ENCODE measurements around the gene SCGB2A2. TPM values are rescaled to one million over a fixed set of nuclear protein-coding genes. Genes with fewer than 3 reads are reported as not detected.

Gene SCGB2A2
- not detected in 2 replicates for total RNA-seq (2014; rRNA removed; shearing (Covaris generic); ENCODE audit: low replicate concordance)

DNA sequence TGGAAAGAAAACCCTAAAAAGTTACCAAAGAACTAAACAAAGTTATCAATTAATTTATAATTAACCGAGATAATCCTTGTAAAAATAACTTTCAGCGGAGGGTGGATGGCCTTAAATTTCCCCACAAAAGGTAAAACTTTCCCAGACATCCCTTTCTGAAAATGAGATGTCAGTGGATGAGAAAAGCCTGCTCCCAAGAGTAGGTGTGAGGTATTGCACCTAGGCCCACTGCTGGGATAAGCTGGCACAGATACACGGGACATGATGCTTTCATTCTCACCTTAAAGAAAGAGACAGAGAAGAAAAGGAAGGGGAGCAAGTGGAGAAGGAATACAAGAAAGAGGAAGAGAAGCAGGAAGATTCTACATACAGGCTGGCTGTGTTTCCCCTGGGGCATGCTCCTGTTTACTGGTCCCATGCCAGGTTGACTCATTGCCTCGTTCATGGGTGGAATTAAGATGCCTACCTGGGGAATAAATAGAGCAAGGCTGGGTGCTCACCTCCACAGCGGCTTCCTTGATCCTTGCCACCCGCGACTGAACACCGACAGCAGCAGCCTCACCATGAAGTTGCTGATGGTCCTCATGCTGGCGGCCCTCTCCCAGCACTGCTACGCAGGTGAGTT is at the start of gene SCGB2A2:
TSS of gene SCGB2A2 (plus strand) at position 505 of the 625 bp plus-strand sequence. CDS start at position 564, 59 bp downstream.
- in situ Hi-C loops (cut with HindIII; ENCODE audit: low pct_unique_long_range_greater_than_20kb, low sequenced_read_pairs): no loop called here
- DNase-seq (ENCODE audit: low read depth): no peak

- no peak for DNase-seq (ENCODE audit: low read depth)
- in situ Hi-C loops (cut with HindIII; ENCODE audit: low pct_unique_long_range_greater_than_20kb, low sequenced_read_pairs): no loop called here
These were observed 48.5 kb upstream of the SCGB2A2 start for GRCh38 chr11:62221498-62221897.

DNA sequence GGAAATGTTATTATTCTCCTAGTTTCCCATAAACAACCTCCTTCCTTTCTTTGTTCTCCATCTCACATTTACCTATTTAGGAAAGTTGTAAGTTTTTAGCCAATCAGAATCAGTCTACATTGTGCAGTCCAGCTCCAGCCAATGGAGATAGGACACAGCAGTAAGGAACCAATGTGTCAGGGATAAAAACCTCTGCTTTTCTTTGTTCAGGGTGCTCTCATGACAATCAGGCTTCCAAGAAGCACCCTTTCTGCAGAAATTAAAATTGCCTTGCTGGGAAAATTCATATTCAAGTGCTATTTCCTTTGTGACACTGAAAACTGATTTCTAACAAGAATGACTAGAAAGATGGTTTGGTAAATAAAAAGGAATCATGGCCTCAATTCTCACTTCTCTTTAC is 46.9 kb upstream of the SCGB2A2 start:
- in situ Hi-C loops (cut with HindIII; ENCODE audit: low pct_unique_long_range_greater_than_20kb, low sequenced_read_pairs): no loop called here
- peak; percentile 35 for DNase-seq (ENCODE audit: low read depth)

DNA sequence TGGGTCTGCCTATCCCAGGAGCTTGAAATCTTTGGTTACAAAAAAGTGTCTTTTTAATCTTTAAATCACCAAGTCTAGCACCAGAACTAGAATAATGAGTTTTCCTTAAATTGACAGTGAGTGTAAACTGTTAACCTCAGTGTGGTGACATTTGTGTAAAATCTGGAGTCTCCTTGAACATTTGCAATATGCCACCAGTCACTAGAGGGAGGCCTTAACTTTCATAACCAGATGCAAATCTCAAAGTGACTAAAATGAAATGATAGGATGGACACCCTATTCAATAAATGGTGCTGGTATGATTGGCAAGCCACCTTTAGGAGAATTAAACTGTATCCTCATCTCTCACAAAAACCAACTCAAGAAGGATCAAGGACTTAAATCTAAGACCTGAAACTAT is 36.2 kb upstream of the SCGB2A2 start:
- DNase-seq (ENCODE audit: low read depth): no peak
- in situ Hi-C loops (cut with HindIII; ENCODE audit: low pct_unique_long_range_greater_than_20kb, low sequenced_read_pairs): no loop called here

DNA sequence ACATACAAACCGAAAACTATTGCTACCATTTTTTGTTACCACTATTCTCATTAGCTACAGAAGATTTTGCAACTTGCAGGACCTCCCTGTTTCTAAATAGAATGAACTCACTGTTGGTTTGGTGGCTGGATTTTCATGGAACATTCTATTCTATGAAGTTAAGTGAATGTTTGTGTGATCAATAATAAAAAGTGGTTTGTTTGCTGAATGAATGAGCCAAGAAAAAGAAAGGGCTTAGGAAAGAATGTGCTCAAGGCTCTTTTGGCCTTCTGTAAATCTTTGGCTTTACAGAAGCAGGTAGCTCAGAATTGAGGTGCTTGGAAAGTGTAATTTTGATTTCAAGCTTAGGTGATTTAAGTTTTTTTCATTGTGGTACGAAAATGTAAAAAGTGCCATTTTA is 33.8 kb upstream of the SCGB2A2 start:
- in situ Hi-C loops (cut with HindIII; ENCODE audit: low pct_unique_long_range_greater_than_20kb, low sequenced_read_pairs): no loop called here
- DNase-seq (ENCODE audit: low read depth): no peak

DNA sequence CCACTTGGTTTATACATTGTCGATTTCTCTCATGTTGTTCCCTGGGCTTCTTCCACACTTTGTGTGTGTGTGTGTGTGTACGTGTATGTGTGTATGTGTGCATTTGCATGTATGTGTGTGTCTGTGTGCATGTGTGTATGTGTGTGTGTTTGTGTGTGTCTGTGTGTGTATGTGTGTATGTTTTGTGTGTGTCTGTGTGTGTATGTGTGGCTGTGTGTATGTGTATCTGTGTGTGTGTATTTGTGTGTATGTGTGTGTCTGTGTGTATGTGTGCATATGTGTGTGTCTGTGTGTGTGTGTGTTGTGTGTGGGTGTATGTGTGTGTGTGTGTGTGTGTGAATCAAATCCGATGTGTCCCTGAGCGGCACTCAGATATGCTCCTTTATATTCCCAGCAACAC is 32.5 kb upstream of the SCGB2A2 start:
- no peak for DNase-seq (ENCODE audit: low read depth)
- in situ Hi-C loops (cut with HindIII; ENCODE audit: low pct_unique_long_range_greater_than_20kb, low sequenced_read_pairs): no loop called here

DNA sequence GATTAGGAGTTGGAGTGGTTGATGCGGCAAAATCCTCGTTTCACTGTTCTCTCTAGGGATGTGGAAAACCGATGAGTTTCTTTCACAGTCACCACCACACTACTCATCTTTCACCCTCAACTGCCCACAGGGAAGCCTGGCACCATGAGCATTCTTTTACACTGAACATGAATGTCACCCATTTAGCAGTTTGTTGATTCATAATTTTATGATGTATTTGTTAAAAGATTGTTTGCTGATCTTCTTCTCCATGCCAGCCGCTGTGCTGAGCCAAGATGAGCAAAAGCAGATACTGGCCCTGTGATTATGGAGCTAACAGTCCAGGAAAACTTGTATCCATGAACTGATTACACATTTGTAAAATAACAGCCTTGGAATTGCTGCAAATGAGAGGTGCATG is 31.8 kb upstream of the SCGB2A2 start:
- no peak for DNase-seq (ENCODE audit: low read depth)
- in situ Hi-C loops (cut with HindIII; ENCODE audit: low pct_unique_long_range_greater_than_20kb, low sequenced_read_pairs): no loop called here

GRCh38 chr11:62241095-62241494 is 28.9 kb upstream of the SCGB2A2 start:
- DNase-seq (ENCODE audit: low read depth): no peak
- in situ Hi-C loops (cut with HindIII; ENCODE audit: low pct_unique_long_range_greater_than_20kb, low sequenced_read_pairs): no loop called here

GRCh38 chr11:62242021-62242420 is 27.9 kb upstream of the SCGB2A2 start, which contains the start of gene SCGB1D2:
Gene SCGB1D2 (plus strand): TSS chr11:62242239. CDS start chr11:62242308, 69 bp downstream.
- DNase-seq (ENCODE audit: low read depth): peak; percentile 89
- in situ Hi-C loops (cut with HindIII; ENCODE audit: low pct_unique_long_range_greater_than_20kb, low sequenced_read_pairs): no loop called here

- DNase-seq (ENCODE audit: low read depth): no peak
These were observed 24.6 kb upstream of the SCGB2A2 start for GRCh38 chr11:62245271-62245753.

GRCh38 chr11:62251698-62252097 is 18.3 kb upstream of the SCGB2A2 start:
- in situ Hi-C loops (cut with HindIII; ENCODE audit: low pct_unique_long_range_greater_than_20kb, low sequenced_read_pairs): no loop called here
- DNase-seq (ENCODE audit: low read depth): no peak

More at GRCh38 chr11:62245271-62245753, 24.6 kb upstream of the SCGB2A2 start:
- in situ Hi-C loops (cut with HindIII; ENCODE audit: low pct_unique_long_range_greater_than_20kb, low sequenced_read_pairs): no loop called here

GRCh38 chr11:62253999-62254542 is 15.9 kb upstream of the SCGB2A2 start:
- DNase-seq (ENCODE audit: low read depth): no peak

GRCh38 chr11:62256281-62256680 is 13.7 kb upstream of the SCGB2A2 start:
- no peak for DNase-seq (ENCODE audit: low read depth)
- in situ Hi-C loops (cut with HindIII; ENCODE audit: low pct_unique_long_range_greater_than_20kb, low sequenced_read_pairs): no loop called here

More at GRCh38 chr11:62253999-62254542, 15.9 kb upstream of the SCGB2A2 start:
- in situ Hi-C loops (cut with HindIII; ENCODE audit: low pct_unique_long_range_greater_than_20kb, low sequenced_read_pairs): no loop called here

DNA sequence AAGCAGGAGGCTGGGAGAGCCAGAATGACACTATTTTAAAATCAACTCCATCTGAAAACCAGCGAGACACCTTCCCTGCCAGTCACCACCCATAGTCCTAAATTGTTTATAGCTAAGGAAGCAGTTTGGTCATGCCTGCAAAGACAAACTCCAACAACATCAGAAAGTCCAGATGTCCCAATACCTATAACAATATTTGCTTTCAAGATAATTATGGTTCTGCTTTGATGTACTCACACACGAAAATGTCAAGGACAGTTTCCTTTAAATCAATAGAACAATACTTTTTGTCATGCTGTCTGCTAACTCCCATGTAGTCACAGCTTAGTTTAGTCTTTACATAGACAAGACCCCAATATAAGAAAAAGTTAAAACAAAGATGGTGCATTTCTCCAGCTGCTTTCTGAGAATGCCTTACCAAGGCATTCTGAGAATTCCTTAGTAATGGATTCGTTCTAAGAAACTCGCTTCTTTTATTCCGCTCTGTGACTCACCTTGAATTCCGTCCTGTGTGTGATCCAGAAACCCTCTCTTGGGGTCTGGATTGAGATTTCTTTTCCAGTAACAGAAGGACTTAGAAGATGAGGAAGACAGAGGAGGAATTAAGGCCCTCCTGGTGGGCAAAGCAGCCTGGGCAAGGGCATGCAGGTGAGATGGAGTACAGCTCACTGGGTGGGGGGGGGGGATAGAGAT is 9.6 kb upstream of the SCGB2A2 start:
- in situ Hi-C loops (cut with HindIII; ENCODE audit: low pct_unique_long_range_greater_than_20kb, low sequenced_read_pairs): no loop called here

DNA sequence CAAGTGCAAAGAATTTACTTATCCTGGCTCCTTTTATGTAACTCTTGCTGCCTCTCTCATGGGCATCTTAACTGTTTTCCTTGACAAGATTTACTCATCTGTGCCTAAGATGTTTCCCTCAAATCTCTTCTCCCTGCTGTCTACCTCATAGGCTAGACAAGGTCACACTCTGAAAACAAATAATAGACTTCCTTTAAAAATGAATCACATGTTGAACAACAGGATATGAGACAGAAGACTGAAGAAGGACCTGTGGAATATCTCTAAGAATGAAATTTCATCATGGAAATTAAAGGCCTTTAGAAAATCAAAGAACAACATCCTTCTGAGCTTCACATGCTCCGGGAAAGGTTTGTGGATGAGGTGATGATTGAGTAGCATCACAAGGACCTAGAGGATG is 6.0 kb upstream of the SCGB2A2 start:
- DNase-seq (ENCODE audit: low read depth): no peak
- in situ Hi-C loops (cut with HindIII; ENCODE audit: low pct_unique_long_range_greater_than_20kb, low sequenced_read_pairs): no loop called here

More for the DNA sequence above, 9.6 kb upstream of the SCGB2A2 start:
- no peak for DNase-seq (ENCODE audit: low read depth)

DNA sequence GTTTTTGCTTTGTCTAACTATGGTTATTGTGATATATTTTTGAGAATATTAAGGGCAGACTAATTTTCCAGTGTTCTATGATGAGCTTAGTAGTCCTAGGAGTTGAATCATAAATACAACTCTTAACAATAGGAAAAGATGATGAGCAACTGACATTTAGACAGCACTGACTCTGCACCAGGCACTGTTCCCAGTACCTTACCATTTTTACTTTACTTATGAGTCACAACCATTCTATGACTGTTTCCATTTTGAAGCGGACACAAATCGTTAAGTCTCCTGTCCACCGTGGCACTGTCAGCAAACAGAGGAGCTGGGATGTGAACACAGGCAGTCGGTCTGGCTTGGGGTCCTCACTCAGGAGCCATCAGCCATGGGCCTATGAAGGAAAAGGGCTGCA is 3.4 kb upstream of the SCGB2A2 start:
- in situ Hi-C loops (cut with HindIII; ENCODE audit: low pct_unique_long_range_greater_than_20kb, low sequenced_read_pairs): no loop called here
- DNase-seq (ENCODE audit: low read depth): no peak

DNA sequence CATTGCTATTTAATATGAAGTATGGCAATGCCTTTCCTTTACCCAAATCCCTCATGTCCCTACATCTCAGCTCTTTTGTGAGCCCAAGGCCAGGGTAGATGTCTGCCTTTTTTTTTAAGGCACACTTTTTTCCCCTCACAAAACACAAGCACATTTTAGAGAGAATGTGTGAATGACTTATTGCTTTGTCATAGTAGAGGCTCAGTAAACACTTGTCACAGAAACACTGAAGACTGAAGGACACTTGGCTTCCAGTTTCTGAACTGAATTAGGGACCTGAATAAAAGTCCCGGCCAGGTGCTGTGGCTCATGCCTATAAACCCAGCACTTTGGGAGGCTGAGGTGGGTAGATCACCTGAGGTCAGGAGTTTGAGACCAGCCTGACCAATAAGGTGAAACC is 2.9 kb upstream of the SCGB2A2 start:
- in situ Hi-C loops (cut with HindIII; ENCODE audit: low pct_unique_long_range_greater_than_20kb, low sequenced_read_pairs): no loop called here
- DNase-seq (ENCODE audit: low read depth): no peak

GRCh38 chr11:62267576-62267975 is 2.4 kb upstream of the SCGB2A2 start:
- DNase-seq (ENCODE audit: low read depth): no peak
- in situ Hi-C loops (cut with HindIII; ENCODE audit: low pct_unique_long_range_greater_than_20kb, low sequenced_read_pairs): no loop called here

DNA sequence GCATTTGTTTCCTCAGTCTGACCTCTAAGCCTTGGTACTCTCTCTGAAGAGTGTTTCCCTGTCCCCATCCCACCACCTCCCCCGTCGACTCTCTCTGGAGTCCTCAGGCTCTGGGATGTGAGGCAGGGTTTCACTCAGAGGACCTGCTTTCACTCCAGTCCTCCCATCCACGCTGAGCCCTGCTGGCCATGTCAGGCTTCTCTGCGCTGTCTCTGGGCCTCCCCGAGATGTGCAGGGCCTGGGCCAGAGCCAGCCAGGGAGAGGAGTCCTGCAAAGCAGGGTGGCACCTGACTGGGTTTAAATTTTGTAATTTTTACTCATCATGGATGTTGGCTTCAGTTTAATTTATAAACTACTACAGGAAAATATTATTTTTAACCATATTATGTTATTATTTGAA is 3.3 kb downstream of the SCGB2A2 start:
- DNase-seq (ENCODE audit: low read depth): no peak
- in situ Hi-C loops (cut with HindIII; ENCODE audit: low pct_unique_long_range_greater_than_20kb, low sequenced_read_pairs): no loop called here

Data from Caki2 (cell line).